Lung microvascular endothelial cell (primary cell): ENCODE results near the gene UHMK1. TPM values are rescaled to one million over a fixed set of nuclear protein-coding genes. Genes with fewer than 3 reads are reported as not detected.
"Not testable (repeated sequence)": the region's sequence is repeated elsewhere in the genome, so short reads cannot be mapped to it uniquely, and the experiment has no call there.

ENCODE experiments used
- DNase-seq, 2 donors: peaks; one replicate each; pipeline versions ENCODE4 v3.0.0 to v3.0.0-alpha.2; 2010; ENCODE audit warnings: low read depth in 2 of 2
- total RNA-seq: library from RNA; depleted of rRNA; stranded (reverse); fragments of >200 nt; gene quantifications from 2 replicates; pipeline ENCODE4 v1.2.1, GENCODE V29; 2014

Gene UHMK1
- 39.4 and 49.8 TPM in 2 replicates for total RNA-seq

GRCh38 chr1:162497723-162498495 lies at the start of gene UHMK1:
UHMK1 (plus strand) TSS chr1:162497818; CDS start chr1:162498001, 183 bp downstream.
- DNase-seq = peak; percentile 89 to 94

- not testable (repeated sequence) for DNase-seq
Observed at GRCh38 chr1:162454361-162454760, 43.3 kb upstream of the UHMK1 start.

- DNase-seq = no peak
Observed at GRCh38 chr1:162456323-162456722, 41.3 kb upstream of the UHMK1 start.

GRCh38 chr1:162458236-162458635 lies 39.4 kb upstream of the UHMK1 start:
- DNase-seq = no peak

GRCh38 chr1:162462425-162462824 lies 35.2 kb upstream of the UHMK1 start:
- DNase-seq = not testable (repeated sequence)

GRCh38 chr1:162463021-162463420 lies 34.6 kb upstream of the UHMK1 start:
- no peak for DNase-seq

GRCh38 chr1:162466797-162467196 lies 30.8 kb upstream of the UHMK1 start:
- no peak for DNase-seq

- no peak for DNase-seq
Observed at GRCh38 chr1:162470216-162470615, 27.4 kb upstream of the UHMK1 start.

GRCh38 chr1:162471290-162471853 lies 26.2 kb upstream of the UHMK1 start:
- no peak for DNase-seq

- no peak for DNase-seq
Observed at GRCh38 chr1:162475089-162475488, 22.5 kb upstream of the UHMK1 start.

GRCh38 chr1:162475539-162476185 lies 22.0 kb upstream of the UHMK1 start:
- DNase-seq = no peak

- DNase-seq = no peak
Observed at GRCh38 chr1:162476620-162477019, 21.0 kb upstream of the UHMK1 start.

- no peak for DNase-seq
Observed at GRCh38 chr1:162485236-162485635, 12.4 kb upstream of the UHMK1 start.

GRCh38 chr1:162487241-162487640 lies 10.4 kb upstream of the UHMK1 start:
- DNase-seq = no peak

GRCh38 chr1:162488219-162488618 lies 9.4 kb upstream of the UHMK1 start:
- peak in 1 of 2 donors; percentile 48 for DNase-seq

- not testable (repeated sequence) for DNase-seq
Observed at GRCh38 chr1:162495531-162496233, 1.9 kb upstream of the UHMK1 start.

- no peak for DNase-seq
Observed at GRCh38 chr1:162497104-162497722, 405 bp upstream of the UHMK1 start.

GRCh38 chr1:162498496-162498810 lies 835 bp downstream of the UHMK1 start:
- peak in 1 of 2 donors; percentile 30 for DNase-seq

GRCh38 chr1:162500805-162501204 lies 3.2 kb downstream of the UHMK1 start:
- no peak for DNase-seq

GRCh38 chr1:162502077-162502476 lies 4.5 kb downstream of the UHMK1 start:
- no peak for DNase-seq

- no peak for DNase-seq
Observed at GRCh38 chr1:162502928-162503327, 5.3 kb downstream of the UHMK1 start.

GRCh38 chr1:162527314-162527713 lies 29.7 kb downstream of the UHMK1 start:
- DNase-seq = no peak
